GM23248 (cell line): ENCODE results near the gene POLR3F.

ENCODE experiments used
- EZH2 ChIP-seq: fragments of 200-600 bp; sonication (generic); IDR thresholded peaks from 2 replicates; pipeline ENCODE4 v1.6.1; 2018; ENCODE audit warnings: antibody characterized with exemption, mild to moderate bottlenecking; ENCODE audit not compliant: insufficient read depth, poor library complexity, severe bottlenecking
- EZH2phosphoT487 ChIP-seq: fragments of 200-600 bp; sonication (generic); IDR thresholded peaks from 2 replicates; pipeline ENCODE4 v1.6.1; 2018; ENCODE audit warnings: antibody characterized with exemption, moderate library complexity, mild to moderate bottlenecking, low read depth; ENCODE audit not compliant: insufficient read depth

DNA sequence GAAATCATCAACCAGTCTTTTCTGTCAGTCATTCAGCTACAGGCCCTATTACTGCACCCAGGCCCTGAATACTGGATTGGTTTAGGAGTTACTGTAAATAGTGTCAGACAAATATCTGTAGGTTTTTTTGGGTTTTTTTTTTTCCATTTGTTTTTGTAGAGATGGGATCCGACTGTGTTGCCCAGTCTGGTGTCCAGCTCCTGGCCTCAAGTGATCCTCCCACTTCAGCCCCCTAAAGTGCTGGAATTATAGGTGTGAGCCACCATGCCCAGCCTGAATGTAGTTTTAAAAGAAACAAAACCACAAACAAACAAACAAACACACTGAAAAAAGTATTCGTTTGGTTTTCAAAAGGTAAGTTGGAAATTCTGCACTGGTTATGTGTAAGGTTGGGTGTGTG, 40.0 kb upstream of the POLR3F start:
- TF ChIP-seq EZH2 (no peak), EZH2phosphoT487 (no peak)
